CD4-positive, alpha-beta T cell (primary cell): ENCODE data around the gene HAGH. TPM values are rescaled to one million over a fixed set of nuclear protein-coding genes. Genes with fewer than 3 reads are reported as not detected.
A peak's percentile ranks its signal among the peaks of the same experiment; 100 is the strongest.

Experiments
- ATAC-seq: fragments of 200-7000 bp; cut with Tn5 transposase; one replicate; pipeline ENCODE4 v1.10.0; 2022; ENCODE audit warnings: mild to moderate bottlenecking; ENCODE audit not compliant: poor library complexity
- CTCF ChIA-PET: fragments of 350-600 bp; sonication (Branson Sonifier 250); formaldehyde crosslinking; loops from one replicate; lab custom pipeline; 2021; ENCODE audit warnings: antibody characterized with exemption, inconsistent platforms; lab: Charles Lee
- POLR2A ChIA-PET: fragments of 350-600 bp; sonication (Branson Sonifier 250); formaldehyde crosslinking; loops from one replicate; lab custom pipeline; 2021; ENCODE audit warnings: antibody characterized with exemption, inconsistent platforms; lab: Charles Lee
- DNase-seq, 14 experiments: peaks; one replicate each; pipeline ENCODE4 v3.0.0-alpha.2; 2013 to 2020; ENCODE audit warnings: mixed read lengths in 2 of 14
- H3K27ac ChIP-seq, 2 donors: one replicate each; pipeline versions ENCODE4 v1.5.1 to v1.7.0; 2013; ENCODE audit warnings: low read length in 2 of 2, low read depth in 1 of 2, mild to moderate bottlenecking in 1 of 2
- H3K27me3 ChIP-seq, 2 experiments: 1 replicate in 1 of 2; 2 replicates in 1 of 2; pipeline versions ENCODE4 v1.6.1 to v1.7.0; 2013; ENCODE audit warnings: low read length in 2 of 2, control low read depth in 1 of 2, mild to moderate bottlenecking in 1 of 2, moderate library complexity in 1 of 2; ENCODE audit not compliant: insufficient read depth in 2 of 2, control insufficient read depth in 1 of 2
- H3K36me3 ChIP-seq: one replicate; pipeline ENCODE4 v1.6.1; 2013; ENCODE audit warnings: low read length, control low read depth; ENCODE audit not compliant: insufficient read depth
- H3K4me1 ChIP-seq: one replicate; pipeline ENCODE4 v1.6.1; 2013; ENCODE audit warnings: low read length, control low read depth; ENCODE audit not compliant: insufficient read depth
- H3K4me3 ChIP-seq: one replicate; pipeline ENCODE4 v1.5.1; 2013; ENCODE audit warnings: mild to moderate bottlenecking, low read length, moderate library complexity
- H3K9me3 ChIP-seq, 2 experiments: 1 replicate in 1 of 2; 2 replicates in 1 of 2; pipeline versions ENCODE4 v1.6.1 to v1.7.0; 2013; ENCODE audit warnings: low read length in 2 of 2, mild to moderate bottlenecking in 2 of 2, control low read depth in 1 of 2, moderate library complexity in 1 of 2; ENCODE audit not compliant: control insufficient read depth in 1 of 2, insufficient read depth in 1 of 2
- H3K27ac Mint-ChIP-seq: one replicate; pipeline ENCODE4 v1.8.0; 2020; ENCODE audit warnings: mixed read lengths
- H3K27me3 Mint-ChIP-seq: one replicate; pipeline ENCODE4 v1.8.0; 2021; ENCODE audit warnings: mixed read lengths
- H3K36me3 Mint-ChIP-seq: one replicate; pipeline ENCODE4 v1.8.0; 2021; ENCODE audit warnings: low read depth, mixed read lengths
- H3K4me1 Mint-ChIP-seq: one replicate; pipeline ENCODE4 v1.8.0; 2021; ENCODE audit warnings: low read depth, mixed read lengths
- H3K4me3 Mint-ChIP-seq: one replicate; pipeline ENCODE4 v1.8.0; 2020; ENCODE audit warnings: mild to moderate bottlenecking, mixed read lengths
- H3K9me3 Mint-ChIP-seq: one replicate; pipeline ENCODE4 v1.8.0; 2020; ENCODE audit warnings: mixed read lengths
- intact Hi-C, 2 experiments: fragments of 100-400 bp; cut with DNase I in 1 of 2; cut with micrococcal nuclease in 1 of 2; formaldehyde crosslinking; loops; one replicate each; pipeline versions ENCODE4 v1.15.1 to v1.9.0; 2023 to 2025; cut with DNase I, micrococcal nuclease
- total RNA-seq, 174 experiments: library from RNA in 2 of 174; stranded (reverse) in 2 of 174; gene quantifications; one replicate each; pipeline ENCODE4 v1.2.3 and lab custom pipeline; 2021 to 2026
- TF ChIP-seq, protein P1 (sequence below): fragments of 200-600 bp; IDR thresholded peaks from one replicate; pipeline ENCODE4 v1.8.0; 2022; ENCODE audit warnings: antibody characterized with exemption, mild to moderate bottlenecking

HAGH gene
- total RNA-seq, 2 experiments from 2014 or later = 20.9 to 22.7 TPM

DNA sequence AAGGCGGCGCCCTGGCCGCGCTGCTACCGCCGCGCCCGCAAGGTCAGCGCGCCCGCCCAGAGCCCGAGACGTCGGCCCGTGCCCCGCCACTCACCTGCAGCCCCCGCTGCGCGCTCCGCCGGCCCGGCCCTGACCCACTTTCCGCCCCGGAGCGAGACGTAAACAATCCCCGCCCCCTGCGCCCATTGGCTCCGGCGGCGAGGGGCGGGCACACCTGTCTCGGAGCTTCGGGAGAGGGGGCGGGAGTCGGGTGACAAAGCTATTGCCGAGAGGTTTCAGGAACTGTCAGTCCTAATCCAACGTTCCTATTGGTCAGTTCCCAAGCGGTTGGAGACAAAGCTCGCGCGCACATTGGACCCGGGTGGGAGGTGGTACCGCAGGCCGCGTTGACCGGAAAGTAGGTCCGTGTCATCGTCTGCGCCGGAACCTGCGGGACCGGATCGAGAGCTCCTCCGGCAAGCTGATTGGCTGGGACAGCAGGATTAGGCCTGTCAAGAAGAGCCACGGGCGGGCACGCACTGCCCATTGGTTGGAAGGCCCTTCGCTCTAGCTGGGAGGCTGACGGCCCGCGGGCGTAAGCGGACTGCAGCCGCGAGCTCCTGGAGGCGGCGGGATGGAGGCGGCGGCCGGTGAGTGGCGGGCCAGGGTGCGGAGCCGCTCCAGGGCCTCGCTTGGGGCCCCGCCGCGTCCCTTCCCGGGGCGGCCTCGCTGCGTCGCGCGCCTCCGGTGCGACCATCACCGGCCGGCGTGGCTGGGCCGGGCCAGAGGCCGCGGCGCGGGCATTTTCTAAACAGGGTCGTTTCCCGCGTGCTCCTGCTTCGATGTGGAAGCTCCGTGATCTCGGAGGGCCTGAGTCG is 44.0 kb downstream of the HAGH start, which contains the start of the genes NUBP2 and SPSB3:
TSS of gene NUBP2 (plus strand) at position 553 of the 857 bp plus-strand sequence. CDS start at position 614, 61 bp downstream.
TSS of gene SPSB3 (minus strand) at position 164 of the 857 bp plus-strand sequence. CDS start 1,088 bp downstream, outside the sequence.
- Histone ChIP-seq H3K36me3 (peaks cover 45% of the 10 kb centered on the region), H3K27ac (peak within 1 kb of the TSS; percentile 69 to 74), H3K9me3 (peaks cover 0 to 6% of the 10 kb centered on the region in 2 experiments), H3K4me3 (peak within 1 kb of the TSS; percentile 88), H3K27me3 (no peaks in the 10 kb centered on the region), H3K4me1 (peaks cover 61% of the 10 kb centered on the region)
- TF ChIP-seq, protein P1, sequence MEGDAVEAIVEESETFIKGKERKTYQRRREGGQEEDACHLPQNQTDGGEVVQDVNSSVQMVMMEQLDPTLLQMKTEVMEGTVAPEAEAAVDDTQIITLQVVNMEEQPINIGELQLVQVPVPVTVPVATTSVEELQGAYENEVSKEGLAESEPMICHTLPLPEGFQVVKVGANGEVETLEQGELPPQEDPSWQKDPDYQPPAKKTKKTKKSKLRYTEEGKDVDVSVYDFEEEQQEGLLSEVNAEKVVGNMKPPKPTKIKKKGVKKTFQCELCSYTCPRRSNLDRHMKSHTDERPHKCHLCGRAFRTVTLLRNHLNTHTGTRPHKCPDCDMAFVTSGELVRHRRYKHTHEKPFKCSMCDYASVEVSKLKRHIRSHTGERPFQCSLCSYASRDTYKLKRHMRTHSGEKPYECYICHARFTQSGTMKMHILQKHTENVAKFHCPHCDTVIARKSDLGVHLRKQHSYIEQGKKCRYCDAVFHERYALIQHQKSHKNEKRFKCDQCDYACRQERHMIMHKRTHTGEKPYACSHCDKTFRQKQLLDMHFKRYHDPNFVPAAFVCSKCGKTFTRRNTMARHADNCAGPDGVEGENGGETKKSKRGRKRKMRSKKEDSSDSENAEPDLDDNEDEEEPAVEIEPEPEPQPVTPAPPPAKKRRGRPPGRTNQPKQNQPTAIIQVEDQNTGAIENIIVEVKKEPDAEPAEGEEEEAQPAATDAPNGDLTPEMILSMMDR = no peak
- Mint-ChIP-seq H3K36me3 (peaks cover 27% of the 10 kb centered on the region), H3K27me3 (no peaks in the 10 kb centered on the region), H3K9me3 (no peaks in the 10 kb centered on the region), H3K4me1 (peaks cover 26% of the 10 kb centered on the region), H3K27ac (peak within 1 kb of the TSS; percentile 96), H3K4me3 (peak within 1 kb of the TSS; percentile 95)
- POLR2A ChIA-PET = interaction anchor here (0.6 to 3.8 kb wide), 37 partner anchors 9 to 1935 kb away, joined by 3 to 163 read pairs (median 4); partner anchors contain the start of genes EME2, FAHD1, HAGH and IGFALS
- ATAC-seq = peak; percentile 84
- peak; percentile 93 to 100 (median 97) for DNase-seq
- CTCF ChIA-PET = interaction anchor here (0.6 to 2.6 kb wide), 5 partner anchors 10 to 77 kb away, joined by 3 to 21 read pairs (median 4); partner anchors contain the start of genes EME2, MAPK8IP3, MRPS34 and NME3
- intact Hi-C loops = loop anchor here (1.0 to 10.0 kb wide), 6 partner anchors 9 to 1378 kb away; partner anchors contain the start of genes MRPS34 (in 2 of the 2), DECR2 (in 1 of the 2), FAHD1 (in 1 of the 2) and HAGH (in 1 of the 2)

DNA sequence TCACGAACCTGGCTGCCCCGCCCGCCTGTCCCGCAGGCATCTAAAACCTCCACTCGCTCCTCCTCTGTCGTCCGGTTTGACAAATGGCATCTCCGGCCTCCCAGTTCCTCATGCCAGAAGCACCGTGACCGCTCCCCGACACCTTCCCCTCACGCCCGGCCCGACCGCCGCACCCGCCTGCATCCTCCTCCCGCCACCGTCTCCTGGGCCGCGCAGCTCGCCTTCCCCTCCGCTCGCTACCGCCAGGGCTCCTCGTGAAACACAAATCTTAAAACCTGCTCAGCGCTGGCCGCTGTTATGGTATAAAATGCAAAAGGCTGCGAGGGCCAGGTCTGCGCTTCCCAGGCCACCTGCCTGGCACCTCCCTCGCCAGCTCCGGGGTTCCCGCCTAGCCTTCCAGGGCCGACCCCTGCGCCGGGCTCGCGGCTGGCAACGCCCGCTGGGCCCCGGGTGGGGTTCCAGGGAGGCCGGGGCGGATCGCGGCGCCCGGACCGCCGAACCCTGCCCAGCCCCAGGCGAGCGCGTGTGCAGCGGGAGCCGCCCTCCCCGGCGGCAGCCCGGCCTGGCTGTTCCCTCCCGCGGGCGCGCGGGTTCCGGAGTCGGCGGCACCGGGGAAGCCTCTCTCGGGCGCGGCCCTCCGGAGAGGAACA is 44.7 kb downstream of the HAGH start:
- Mint-ChIP-seq H3K27me3 (no peaks in the 10 kb centered on the region), H3K36me3 (peaks cover 27% of the 10 kb centered on the region), H3K4me3 (peak overlapping the region; percentile 87), H3K9me3 (no peaks in the 10 kb centered on the region), H3K27ac (peak overlapping the region; percentile 96), H3K4me1 (peaks cover 26% of the 10 kb centered on the region)
- Histone ChIP-seq H3K4me3 (peak overlapping the region; percentile 88), H3K36me3 (peaks cover 45% of the 10 kb centered on the region), H3K9me3 (peaks cover 0 to 9% of the 10 kb centered on the region in 2 experiments), H3K27me3 (no peaks in the 10 kb centered on the region), H3K27ac (peak overlapping the region in 1 of 2 donors; percentile 74), H3K4me1 (peaks cover 61% of the 10 kb centered on the region)
- DNase-seq (peak in 8 of 14 experiments; percentile 19 to 71 (median 32)), ATAC-seq (peak; percentile 10)
- TF ChIP-seq, protein P1 = no peak
- POLR2A ChIA-PET = interaction anchor here (0.6 to 3.8 kb wide), 31 partner anchors 10 to 1936 kb away, joined by 3 to 163 read pairs (median 4); partner anchors contain the start of genes EME2, FAHD1, HAGH and IGFALS
- intact Hi-C loops = loop anchor here (1.0 to 10.0 kb wide), 6 partner anchors 9 to 1377 kb away; partner anchors contain the start of genes MRPS34 (in 2 of the 2), DECR2 (in 1 of the 2), FAHD1 (in 1 of the 2) and HAGH (in 1 of the 2)
- CTCF ChIA-PET = interaction anchor here (0.9 to 2.6 kb wide), 3 partner anchors 9 to 76 kb away, joined by 4 to 21 read pairs (median 9); partner anchors contain the start of genes EME2, MAPK8IP3, MRPS34 and NME3
